DND-41 (cell line): ENCODE results near the gene BARX1.

Source experiments
- ATAC-seq: fragments of 200-7000 bp; cut with Tn5 transposase; 3 replicates; pipeline ENCODE4 v1.9.1; 2021; ENCODE audit warnings: low read depth; ENCODE audit not compliant: insufficient read depth
- DNase-seq: peaks from one replicate; pipeline ENCODE4 v3.0.0-alpha.2; 2020
- H2AFZ ChIP-seq: 2 replicates; pipeline ENCODE4 v1.6.0; 2012; ENCODE audit warnings: low read depth, low read length
- H3K27ac ChIP-seq: 2 replicates; pipeline ENCODE4 v1.5.1; 2012; ENCODE audit warnings: low read length, inconsistent platforms
- H3K27me3 ChIP-seq: fragments of 200-600 bp; sonication (generic); 2 replicates; pipeline ENCODE4 v1.6.0; 2012; ENCODE audit warnings: low read length, mild to moderate bottlenecking, inconsistent platforms; ENCODE audit not compliant: insufficient read depth, poor library complexity
- H3K36me3 ChIP-seq: 2 replicates; pipeline ENCODE4 v1.5.1; 2012; ENCODE audit warnings: low read length, inconsistent platforms; ENCODE audit not compliant: insufficient read depth
- H3K4me1 ChIP-seq: 2 replicates; pipeline ENCODE4 v1.5.1; 2012; ENCODE audit warnings: mild to moderate bottlenecking, low read length; ENCODE audit not compliant: insufficient read depth
- H3K4me2 ChIP-seq: 2 replicates; pipeline ENCODE4 v1.6.0; 2012; ENCODE audit warnings: mild to moderate bottlenecking, moderate library complexity, low read length, inconsistent platforms; ENCODE audit not compliant: insufficient read depth
- H3K4me3 ChIP-seq, 2 experiments: fragments of 200-600 bp in 1 of 2; shearing (Covaris generic) in 1 of 2; 2 replicates each; pipeline ENCODE4 v1.5.1; 2012 to 2016; ENCODE audit warnings: inconsistent platforms in 2 of 2, low read length in 2 of 2, mild to moderate bottlenecking in 2 of 2, low read depth in 1 of 2, moderate library complexity in 1 of 2
- H3K79me2 ChIP-seq: 2 replicates; pipeline ENCODE4 v1.6.0; 2012; ENCODE audit warnings: low read length, inconsistent platforms; ENCODE audit not compliant: insufficient read depth
- H3K9ac ChIP-seq: 2 replicates; pipeline ENCODE4 v1.6.0; 2012; ENCODE audit warnings: low read depth, mild to moderate bottlenecking, inconsistent platforms, low read length, moderate library complexity
- H3K9me3 ChIP-seq: 2 replicates; pipeline ENCODE4 v1.5.1; 2012; ENCODE audit warnings: low read length, moderate library complexity, mild to moderate bottlenecking, inconsistent platforms; ENCODE audit not compliant: insufficient read depth, severe bottlenecking
- H4K20me1 ChIP-seq: 2 replicates; pipeline ENCODE4 v1.6.0; 2012; ENCODE audit warnings: low read length; ENCODE audit not compliant: insufficient read depth
- EZH2 ChIP-seq: IDR thresholded peaks from 3 replicates; pipeline ENCODE4 v1.6.1; 2012; ENCODE audit warnings: borderline replicate concordance, low read depth, mild to moderate bottlenecking, moderate library complexity, low read length, inconsistent platforms; ENCODE audit not compliant: severe bottlenecking
- TF ChIP-seq, protein P1 (sequence below): IDR thresholded peaks from 2 replicates; pipeline ENCODE4 v1.5.1; 2012; ENCODE audit warnings: borderline replicate concordance, low read length, moderate library complexity, mild to moderate bottlenecking; ENCODE audit not compliant: poor library complexity, severe bottlenecking; ENCODE audit errors: extremely low read depth

BARX1 gene

DNA sequence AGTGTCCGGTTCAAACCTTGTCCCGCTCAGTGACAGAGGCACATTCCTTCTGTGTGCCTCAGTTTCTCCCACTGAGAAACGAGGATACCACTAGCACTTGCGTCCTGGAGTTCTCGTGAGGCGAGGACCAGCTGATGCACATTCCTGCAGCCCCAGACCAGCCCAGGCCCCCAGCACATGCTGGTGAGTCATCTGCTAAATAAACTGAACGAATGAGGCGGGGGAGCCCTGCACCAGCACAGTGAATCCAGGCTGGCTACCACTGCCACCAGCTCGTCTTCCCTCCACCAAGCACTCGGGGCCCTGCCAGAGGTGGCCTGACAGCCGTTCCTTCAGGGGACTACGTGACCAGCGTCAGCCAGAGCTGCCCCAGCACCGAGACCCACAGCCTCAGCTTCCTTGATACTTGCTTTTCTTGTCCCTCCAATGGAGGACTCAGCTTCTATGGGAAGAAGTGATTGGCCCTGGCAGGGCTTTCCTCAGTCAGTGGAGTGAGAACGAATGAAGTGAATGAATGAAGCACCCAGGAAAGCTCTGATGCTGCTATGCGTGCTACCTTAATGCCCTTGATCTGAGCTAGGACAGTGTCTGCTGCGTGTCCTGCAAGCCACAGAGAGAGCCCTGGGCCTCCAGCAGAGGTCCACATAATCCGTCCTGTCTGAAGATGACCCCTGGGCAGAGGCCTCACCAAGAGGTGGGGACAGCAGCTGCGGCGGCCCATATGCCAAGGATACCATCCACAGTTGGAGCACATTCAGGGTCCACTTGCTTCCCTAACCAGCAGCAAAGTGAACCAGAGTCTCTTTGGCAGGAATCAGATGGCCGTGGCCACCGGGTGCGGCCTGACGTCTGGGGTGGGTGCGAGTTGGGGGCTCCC lies 13.5 kb upstream of the BARX1 start:
- no peaks in the 10 kb centered on the region for H3K36me3 ChIP-seq
- H4K20me1 ChIP-seq = no peaks in the 10 kb centered on the region
- no peaks in the 10 kb centered on the region for H3K27me3 ChIP-seq
- no peaks in the 10 kb centered on the region for H3K9me3 ChIP-seq
- H3K4me2 ChIP-seq = no peak overlapping the region
- no peak overlapping the region for H3K4me3 ChIP-seq
- H2AFZ ChIP-seq = no peak overlapping the region
- H3K9ac ChIP-seq = no peak overlapping the region
- no peak for ATAC-seq
- H3K4me1 ChIP-seq = no peaks in the 10 kb centered on the region
- no peaks in the 10 kb centered on the region for H3K79me2 ChIP-seq
- no peak overlapping the region for H3K27ac ChIP-seq
- TF ChIP-seq, protein P1, sequence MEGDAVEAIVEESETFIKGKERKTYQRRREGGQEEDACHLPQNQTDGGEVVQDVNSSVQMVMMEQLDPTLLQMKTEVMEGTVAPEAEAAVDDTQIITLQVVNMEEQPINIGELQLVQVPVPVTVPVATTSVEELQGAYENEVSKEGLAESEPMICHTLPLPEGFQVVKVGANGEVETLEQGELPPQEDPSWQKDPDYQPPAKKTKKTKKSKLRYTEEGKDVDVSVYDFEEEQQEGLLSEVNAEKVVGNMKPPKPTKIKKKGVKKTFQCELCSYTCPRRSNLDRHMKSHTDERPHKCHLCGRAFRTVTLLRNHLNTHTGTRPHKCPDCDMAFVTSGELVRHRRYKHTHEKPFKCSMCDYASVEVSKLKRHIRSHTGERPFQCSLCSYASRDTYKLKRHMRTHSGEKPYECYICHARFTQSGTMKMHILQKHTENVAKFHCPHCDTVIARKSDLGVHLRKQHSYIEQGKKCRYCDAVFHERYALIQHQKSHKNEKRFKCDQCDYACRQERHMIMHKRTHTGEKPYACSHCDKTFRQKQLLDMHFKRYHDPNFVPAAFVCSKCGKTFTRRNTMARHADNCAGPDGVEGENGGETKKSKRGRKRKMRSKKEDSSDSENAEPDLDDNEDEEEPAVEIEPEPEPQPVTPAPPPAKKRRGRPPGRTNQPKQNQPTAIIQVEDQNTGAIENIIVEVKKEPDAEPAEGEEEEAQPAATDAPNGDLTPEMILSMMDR = no peak
- TF ChIP-seq EZH2 = no peak
- DNase-seq = no peak

DNA sequence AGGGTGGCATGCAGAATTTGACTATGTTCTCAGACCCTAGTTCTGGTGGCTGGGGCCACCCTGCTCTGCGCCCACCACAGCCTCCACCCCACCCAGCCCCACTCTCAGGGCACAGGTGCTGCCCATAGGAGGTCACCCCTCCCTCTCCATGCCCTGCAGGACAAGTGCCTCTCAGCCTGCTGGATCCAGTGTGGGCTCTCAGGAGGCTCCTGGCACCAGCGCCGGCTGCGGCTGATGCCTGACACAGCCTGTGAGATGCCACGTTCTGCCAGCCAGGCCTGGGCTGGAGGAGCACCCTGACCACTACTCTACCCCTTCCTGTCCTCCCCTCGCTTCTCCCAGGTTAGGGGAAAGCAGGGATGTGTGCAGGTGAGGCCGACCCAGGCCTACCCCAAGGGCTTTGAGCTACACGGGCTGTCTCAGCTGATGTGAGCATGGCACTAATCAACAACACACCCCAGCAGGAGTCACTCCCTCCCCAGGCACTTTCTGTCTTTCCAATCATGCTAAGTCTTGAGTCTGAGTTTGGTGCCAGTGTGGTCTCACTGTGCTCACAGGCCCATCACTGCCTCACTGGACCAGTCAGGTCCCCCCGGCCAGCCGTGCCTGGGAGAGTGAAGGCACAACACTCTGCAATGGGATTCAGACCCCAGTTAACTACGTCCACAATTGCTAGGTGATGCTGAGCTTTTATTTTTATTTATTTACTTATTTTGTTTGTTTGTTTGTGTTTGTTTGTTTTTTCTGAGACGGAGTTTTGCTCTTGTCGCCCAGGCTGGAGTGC lies 12.1 kb upstream of the BARX1 start:
- no peak for DNase-seq
- H3K79me2 ChIP-seq = no peaks in the 10 kb centered on the region
- no peak overlapping the region for H3K4me3 ChIP-seq
- H3K9ac ChIP-seq = no peak overlapping the region
- H4K20me1 ChIP-seq = no peaks in the 10 kb centered on the region
- H3K27ac ChIP-seq = no peak overlapping the region
- no peaks in the 10 kb centered on the region for H3K9me3 ChIP-seq
- no peaks in the 10 kb centered on the region for H3K27me3 ChIP-seq
- no peaks in the 10 kb centered on the region for H3K36me3 ChIP-seq
- H3K4me2 ChIP-seq = no peak overlapping the region
- peaks cover 6% of the 10 kb centered on the region for H3K4me1 ChIP-seq
- TF ChIP-seq, protein P1 = no peak
- TF ChIP-seq EZH2 = no peak
- H2AFZ ChIP-seq = no peak overlapping the region
- no peak for ATAC-seq

DNA sequence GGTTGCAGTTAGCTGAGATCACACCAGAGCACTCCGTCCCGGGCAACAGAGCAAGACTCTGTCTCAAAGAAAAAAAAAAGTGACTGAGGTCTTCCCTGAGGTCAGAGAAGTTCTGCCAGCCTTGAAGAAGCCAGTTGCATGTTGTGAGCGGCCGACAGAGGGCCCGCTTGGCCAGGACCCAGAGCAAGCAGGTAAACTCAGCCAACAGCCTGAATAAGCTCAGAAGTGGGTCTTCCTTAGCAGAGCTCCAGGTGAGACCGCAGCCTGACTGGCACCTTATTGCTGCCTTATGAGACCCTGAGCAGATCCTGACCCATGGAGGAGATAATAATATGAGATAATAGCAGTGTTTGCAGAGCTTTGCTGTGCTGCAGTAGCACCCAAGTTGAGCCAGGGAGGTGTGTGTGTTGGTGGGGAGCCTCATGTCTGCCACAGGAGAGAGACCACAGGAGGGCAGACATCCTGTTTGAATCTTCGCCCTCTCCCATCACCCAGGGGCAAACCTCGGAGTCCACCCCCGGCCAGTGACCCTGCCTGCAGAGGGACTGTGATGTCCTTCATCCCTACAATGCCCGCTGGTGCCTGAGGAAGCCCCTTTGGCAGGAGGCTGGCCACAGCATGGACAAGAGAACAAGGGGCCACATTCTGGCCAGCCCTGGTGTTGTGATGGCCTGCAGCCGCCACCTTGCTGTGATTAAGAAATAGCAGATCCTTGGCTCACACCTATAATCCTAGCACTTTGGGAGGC lies 10.8 kb upstream of the BARX1 start:
- Histone ChIP-seq H3K4me3 (no peak overlapping the region), H3K79me2 (no peaks in the 10 kb centered on the region), H3K9me3 (no peaks in the 10 kb centered on the region), H4K20me1 (no peaks in the 10 kb centered on the region), H3K27me3 (no peaks in the 10 kb centered on the region), H2AFZ (no peak overlapping the region), H3K36me3 (no peaks in the 10 kb centered on the region), H3K4me1 (peaks cover 6% of the 10 kb centered on the region), H3K9ac (no peak overlapping the region), H3K4me2 (no peak overlapping the region), H3K27ac (no peak overlapping the region)
- TF ChIP-seq EZH2 = no peak
- TF ChIP-seq, protein P1 = no peak
- no peak for DNase-seq
- no peak for ATAC-seq
